C4-2B (cell line): ENCODE measurements around the gene FRMD1.

Experiments
- ZFX ChIP-seq: fragments of 450-650 bp; IDR thresholded peaks from 2 replicates; pipeline ENCODE4 v1.6.1; 2017
- TF ChIP-seq, protein P1 (sequence below): fragments of 450-650 bp; conservative IDR thresholded peaks from 2 replicates; pipeline ENCODE4 v1.5.1; 2017; ENCODE audit warnings: mild to moderate bottlenecking

DNA sequence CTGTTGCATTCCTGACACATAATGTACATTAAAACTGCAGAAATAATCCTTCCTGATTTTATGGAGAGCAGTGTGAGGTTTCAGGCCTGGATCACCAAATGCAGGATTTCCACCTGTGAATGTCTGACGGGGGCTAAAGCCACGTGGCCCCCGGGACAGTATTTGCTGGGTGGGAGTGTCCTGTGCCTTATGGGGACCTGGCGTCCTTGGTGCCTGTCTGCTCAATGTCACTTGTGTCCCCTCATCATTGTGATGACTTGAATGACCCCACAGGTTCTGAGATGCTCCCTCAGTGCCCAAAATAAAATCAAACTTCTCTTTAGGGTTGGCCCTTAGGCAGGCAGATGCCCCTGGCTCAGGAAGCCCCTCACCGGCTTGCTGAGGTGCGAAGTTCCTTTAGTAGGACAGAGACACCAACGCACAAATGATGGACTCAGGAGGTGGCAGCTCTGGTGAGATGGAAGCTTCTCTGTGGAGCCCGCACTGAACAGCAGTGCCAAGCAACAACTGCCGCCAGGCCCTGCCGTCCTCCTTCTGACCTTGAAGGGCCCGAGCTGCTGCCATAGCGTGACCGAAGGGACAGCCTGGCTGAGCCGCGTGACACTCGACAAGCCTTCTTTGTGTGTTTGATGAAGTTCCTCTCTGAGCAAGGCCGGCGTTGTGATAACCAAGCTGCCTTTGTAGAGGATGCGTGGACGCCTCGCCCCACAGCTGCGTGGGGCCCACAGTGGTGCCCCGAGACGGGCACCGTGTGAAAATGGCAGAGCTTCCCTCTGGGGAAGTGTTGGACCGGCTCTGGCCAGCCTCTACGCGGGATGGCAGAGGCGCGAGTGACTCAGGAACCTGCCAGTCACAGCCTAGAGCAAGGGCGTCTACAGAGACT lies 30.9 kb downstream of the FRMD1 start:
- TF ChIP-seq, protein P1, sequence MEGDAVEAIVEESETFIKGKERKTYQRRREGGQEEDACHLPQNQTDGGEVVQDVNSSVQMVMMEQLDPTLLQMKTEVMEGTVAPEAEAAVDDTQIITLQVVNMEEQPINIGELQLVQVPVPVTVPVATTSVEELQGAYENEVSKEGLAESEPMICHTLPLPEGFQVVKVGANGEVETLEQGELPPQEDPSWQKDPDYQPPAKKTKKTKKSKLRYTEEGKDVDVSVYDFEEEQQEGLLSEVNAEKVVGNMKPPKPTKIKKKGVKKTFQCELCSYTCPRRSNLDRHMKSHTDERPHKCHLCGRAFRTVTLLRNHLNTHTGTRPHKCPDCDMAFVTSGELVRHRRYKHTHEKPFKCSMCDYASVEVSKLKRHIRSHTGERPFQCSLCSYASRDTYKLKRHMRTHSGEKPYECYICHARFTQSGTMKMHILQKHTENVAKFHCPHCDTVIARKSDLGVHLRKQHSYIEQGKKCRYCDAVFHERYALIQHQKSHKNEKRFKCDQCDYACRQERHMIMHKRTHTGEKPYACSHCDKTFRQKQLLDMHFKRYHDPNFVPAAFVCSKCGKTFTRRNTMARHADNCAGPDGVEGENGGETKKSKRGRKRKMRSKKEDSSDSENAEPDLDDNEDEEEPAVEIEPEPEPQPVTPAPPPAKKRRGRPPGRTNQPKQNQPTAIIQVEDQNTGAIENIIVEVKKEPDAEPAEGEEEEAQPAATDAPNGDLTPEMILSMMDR, result no peak
- no peak for TF ChIP-seq ZFX
